HepG2 (cell line): ENCODE measurements around the gene CUL7. TPM values are rescaled to one million over a fixed set of nuclear protein-coding genes. Genes with fewer than 3 reads are reported as not detected.
A peak's percentile ranks its signal among the peaks of the same experiment; 100 is the strongest.
"Not testable (repeated sequence)": the region's sequence is repeated elsewhere in the genome, so short reads cannot be mapped to it uniquely, and the experiment has no call there.

Experiments
- ATAC-seq: fragments of 200-7000 bp; cut with Tn5 transposase; 3 replicates; pipeline ENCODE4 v1.9.1; 2020; ENCODE audit warnings: mild to moderate bottlenecking, moderate library complexity
- BruUV-seq: library from RNA; stranded (reverse); fragments of 400-500 nt; replicated peaks from 2 replicates; lab custom pipeline; 2021; lab: Mats Ljungman, UMichigan
- CTCF ChIA-PET: fragments of 300-600 bp; formaldehyde crosslinking; extraction: SDS; loops from one replicate; lab custom pipeline; 2021; ENCODE audit warnings: low total read pairs, inconsistent platforms, low intra/inter-chr PET ratio; lab: Yijun Ruan, JAX
- POLR2A ChIA-PET: fragments of 350-600 bp; sonication (Branson Sonifier 250); formaldehyde crosslinking; loops from one replicate; lab custom pipeline; 2020; ENCODE audit warnings: antibody characterized with exemption, inconsistent platforms; lab: Yijun Ruan, JAX
- DNase-seq: peaks from one replicate; pipeline ENCODE4 v3.0.0-alpha.2; 2015; ENCODE audit warnings: low spot score
- FAIRE-seq: peaks from 3 replicates; lab custom pipeline; 2011; peaks lifted over from hg19 to GRCh38; lab: Jason Lieb, UNC
- H2AFZ ChIP-seq: one replicate; pipeline ENCODE4 v1.6.1; 2011; ENCODE audit warnings: low read length, inconsistent platforms
- H3K27ac ChIP-seq: fragments of 300-600 bp; 3 replicates; pipeline ENCODE4 v1.8.0; 2011; ENCODE audit warnings: mixed run types, mild to moderate bottlenecking, mixed read lengths, low read length, inconsistent platforms; ENCODE audit not compliant: insufficient read depth; ENCODE audit errors: extremely low read length
- H3K27me3 ChIP-seq, 2 experiments: fragments of 200-600 bp in 1 of 2; 2 replicates in 1 of 2; 3 replicates in 1 of 2; pipeline versions ENCODE4 v1.6.0 to v1.8.0; 2011; ENCODE audit warnings: low read length in 2 of 2, mild to moderate bottlenecking in 2 of 2, moderate library complexity in 2 of 2, inconsistent platforms in 1 of 2; ENCODE audit not compliant: insufficient read depth in 2 of 2, control insufficient read depth in 1 of 2
- H3K36me3 ChIP-seq, 2 experiments: fragments of 200-600 bp in 1 of 2; replicated peaks in 1 of 2; 2 replicates in 1 of 2; 3 replicates in 1 of 2; pipeline versions ENCODE4 v1.5.1 to v1.8.0; 2011; ENCODE audit warnings: low read length in 2 of 2, inconsistent platforms in 1 of 2; ENCODE audit not compliant: insufficient read depth in 2 of 2, control insufficient read depth in 1 of 2
- H3K4me1 ChIP-seq: 2 replicates; pipeline ENCODE4 v1.5.1; 2012; ENCODE audit warnings: low read length, inconsistent platforms; ENCODE audit not compliant: insufficient read depth
- H3K4me2 ChIP-seq: 2 replicates; pipeline ENCODE4 v1.6.0; 2011; ENCODE audit warnings: low read depth, low read length, inconsistent platforms
- H3K4me3 ChIP-seq, 3 experiments: fragments of 200-600 bp in 1 of 3; sonication (generic), shearing (Covaris generic) in 1 of 3; replicated peaks in 1 of 3; 2 replicates each; pipeline ENCODE4 v1.5.1; 2011 to 2016; ENCODE audit warnings: low read length in 3 of 3, inconsistent platforms in 2 of 3, low read depth in 2 of 3, mild to moderate bottlenecking in 2 of 3, control low read depth in 1 of 3, mixed read lengths in 1 of 3; ENCODE audit not compliant: insufficient read depth in 1 of 3
- H3K79me2 ChIP-seq: one replicate; pipeline ENCODE4 v1.6.1; 2011; ENCODE audit warnings: low read length, inconsistent platforms; ENCODE audit not compliant: insufficient read depth
- H3K9ac ChIP-seq: 2 replicates; pipeline ENCODE4 v1.6.0; 2011; ENCODE audit warnings: mild to moderate bottlenecking, low read depth, low read length, inconsistent platforms; ENCODE audit not compliant: insufficient read depth
- H3K9me3 ChIP-seq: 2 replicates; pipeline ENCODE4 v1.5.1; 2012; ENCODE audit warnings: mild to moderate bottlenecking, low read length
- H4K20me1 ChIP-seq: 2 replicates; pipeline ENCODE4 v1.6.0; 2011; ENCODE audit warnings: inconsistent platforms, mild to moderate bottlenecking, low read length, moderate library complexity; ENCODE audit not compliant: insufficient read depth
- TOPORS ChIP-seq: sonication (generic); formaldehyde crosslinking; IDR thresholded peaks from 2 replicates; pipeline ENCODE4 v1.8.0; 2023; ENCODE audit warnings: mild to moderate bottlenecking, missing genetic modification reagents
- ZMYM3 ChIP-seq: sonication (generic); formaldehyde crosslinking; IDR thresholded peaks from 2 replicates; pipeline ENCODE4 v1.5.1; 2020; ENCODE audit warnings: mild to moderate bottlenecking, missing genetic modification reagents
- ZNF629 ChIP-seq: sonication (generic); formaldehyde crosslinking; conservative IDR thresholded peaks from 2 replicates; pipeline ENCODE4 v1.5.0; 2020; ENCODE audit warnings: missing genetic modification reagents
- WGBS: methylation state at CpG from one replicate; pipeline ENCODE4 v1.1.6; 2017; ENCODE audit warnings: low lambda C conversion rate; 5-methylcytosine and 5-hydroxymethylcytosine counted together
- in situ Hi-C: cut with HindIII; loops from 2 replicates; pipeline ENCODE4 v1.10.0; 2017; ENCODE audit warnings: low pct_unique_long_range_greater_than_20kb; ENCODE audit not compliant: extremely low pct_ligation_motif_present
- intact Hi-C: fragments of 100-400 bp; cut with micrococcal nuclease; formaldehyde crosslinking; loops from one replicate; pipeline ENCODE4 v1.10.0; 2022; ENCODE audit not compliant: unreplicated experiment
- polyA plus RNA-seq, 8 experiments: library from polyadenylated mRNA; depleted of rRNA in 3 of 8; stranded (reverse) in 7 of 8; unstranded in 1 of 8; fragments of >200 nt; fragmentation: Illumina TruSeq in 4 of 8; extraction: Trizol in 4 of 8; gene quantifications; 2 replicates each; pipeline versions ENCODE4 v1.2.1 to v1.2.3, GENCODE V29; 2011 to 2016; ENCODE audit warnings: low read depth in 4 of 8, missing spikeins in 1 of 8, mixed read lengths in 1 of 8; ENCODE audit not compliant: insufficient read depth in 1 of 8
- total RNA-seq, 5 experiments: library from RNA; depleted of rRNA; stranded (reverse); fragments of >200 nt; fragmentation: Illumina TruSeq; extraction: Trizol; gene quantifications; 2 replicates each; pipeline ENCODE4 v1.2.3, GENCODE V29; 2016; ENCODE audit warnings: low read depth in 1 of 5
- TF ChIP-seq, protein P1 (sequence below): sonication (generic); formaldehyde crosslinking; IDR thresholded peaks from 2 replicates; pipeline ENCODE4 v1.5.1; 2020; ENCODE audit warnings: missing genetic modification reagents, mild to moderate bottlenecking, borderline replicate concordance

Gene CUL7
- total and polyA plus RNA-seq, 2 of the 13 experiments (the other 11 are each of a cell fraction or from before 2014, with no cell fraction given): 32.0 to 60.7 TPM

DNA sequence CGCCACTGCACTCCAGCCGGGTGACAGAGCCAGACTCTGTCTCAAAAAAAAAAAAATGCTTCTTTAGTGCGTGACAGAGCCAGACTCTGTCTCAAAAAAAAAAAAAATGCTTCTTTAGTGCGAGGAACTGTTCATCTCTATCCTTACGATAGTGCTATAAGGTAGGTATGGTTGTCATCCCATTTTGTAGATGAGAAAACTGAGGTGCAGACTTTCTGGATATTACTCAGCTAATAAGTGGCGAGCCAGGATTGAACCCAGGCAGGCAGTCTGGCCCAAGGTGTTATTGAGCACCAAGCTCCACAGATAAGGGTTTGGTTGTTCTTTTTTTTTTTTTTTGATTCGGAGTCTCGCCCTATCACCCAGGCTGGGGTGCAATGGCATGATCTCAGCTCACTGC lies 51.8 kb downstream of the CUL7 start:
- DNase-seq (no peak), FAIRE-seq (no peak), ATAC-seq (no peak)
- no peak overlapping the region for H2AFZ ChIP-seq
- no peaks in the 10 kb centered on the region for H3K4me1 ChIP-seq
- no peak for TF ChIP-seq TOPORS
- TF ChIP-seq, protein P1, sequence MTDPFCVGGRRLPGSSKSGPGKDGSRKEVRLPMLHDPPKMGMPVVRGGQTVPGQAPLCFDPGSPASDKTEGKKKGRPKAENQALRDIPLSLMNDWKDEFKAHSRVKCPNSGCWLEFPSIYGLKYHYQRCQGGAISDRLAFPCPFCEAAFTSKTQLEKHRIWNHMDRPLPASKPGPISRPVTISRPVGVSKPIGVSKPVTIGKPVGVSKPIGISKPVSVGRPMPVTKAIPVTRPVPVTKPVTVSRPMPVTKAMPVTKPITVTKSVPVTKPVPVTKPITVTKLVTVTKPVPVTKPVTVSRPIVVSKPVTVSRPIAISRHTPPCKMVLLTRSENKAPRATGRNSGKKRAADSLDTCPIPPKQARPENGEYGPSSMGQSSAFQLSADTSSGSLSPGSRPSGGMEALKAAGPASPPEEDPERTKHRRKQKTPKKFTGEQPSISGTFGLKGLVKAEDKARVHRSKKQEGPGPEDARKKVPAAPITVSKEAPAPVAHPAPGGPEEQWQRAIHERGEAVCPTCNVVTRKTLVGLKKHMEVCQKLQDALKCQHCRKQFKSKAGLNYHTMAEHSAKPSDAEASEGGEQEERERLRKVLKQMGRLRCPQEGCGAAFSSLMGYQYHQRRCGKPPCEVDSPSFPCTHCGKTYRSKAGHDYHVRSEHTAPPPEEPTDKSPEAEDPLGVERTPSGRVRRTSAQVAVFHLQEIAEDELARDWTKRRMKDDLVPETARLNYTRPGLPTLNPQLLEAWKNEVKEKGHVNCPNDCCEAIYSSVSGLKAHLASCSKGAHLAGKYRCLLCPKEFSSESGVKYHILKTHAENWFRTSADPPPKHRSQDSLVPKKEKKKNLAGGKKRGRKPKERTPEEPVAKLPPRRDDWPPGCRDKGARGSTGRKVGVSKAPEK (CRISPR knock-in tag): no peak
- peak; percentile 83 for TF ChIP-seq ZNF629 (CRISPR knock-in tag)
- TF ChIP-seq ZMYM3 (CRISPR knock-in tag): peak; percentile 40; the same call in 1 of the 2 replicates
- H4K20me1 ChIP-seq: no peaks in the 10 kb centered on the region
- no peak overlapping the region for H3K27ac ChIP-seq
- CTCF ChIA-PET: no interaction called here
- in situ Hi-C loops: no loop called here
- no peak overlapping the region for H3K4me3 ChIP-seq
- no peaks in the 10 kb centered on the region for H3K27me3 ChIP-seq
- H3K36me3 ChIP-seq: peaks cover 7 to 33% of the 10 kb centered on the region in 2 experiments; a peak in 4 of 5 replicates
- H3K9ac ChIP-seq: no peak overlapping the region
- H3K79me2 ChIP-seq: no peaks in the 10 kb centered on the region
- no TSS peak for BruUV-seq
- 96% methylated on average over 8 of the region's 8 CpGs for WGBS
- intact Hi-C loops: no loop called here
- H3K4me2 ChIP-seq: no peak overlapping the region
- POLR2A ChIA-PET: interaction anchor here (3.4 kb wide), 1 partner anchor 18 kb away, joined by 13 read pairs; the partner anchor contains the start of gene PPP2R5D
- H3K9me3 ChIP-seq: no peaks in the 10 kb centered on the region

DNA sequence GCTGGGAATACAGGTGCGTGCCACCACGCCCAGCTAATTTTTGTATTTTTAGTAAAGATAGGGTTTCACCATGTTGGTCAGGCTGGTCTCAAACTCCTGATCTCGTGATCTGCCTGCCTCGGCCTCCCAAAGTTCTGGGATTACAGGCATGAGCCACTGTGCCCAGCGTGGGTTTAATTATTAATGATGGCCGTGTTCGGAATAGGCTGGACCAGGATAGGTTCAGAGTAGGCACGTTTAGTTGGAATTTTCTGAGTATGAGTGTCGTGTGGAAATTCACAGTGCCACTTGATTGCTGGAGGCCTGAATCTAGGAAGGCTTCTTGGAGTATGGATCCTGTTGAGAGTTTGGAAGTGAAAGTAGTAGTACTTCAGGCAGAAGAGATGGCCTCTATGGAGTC lies 55.4 kb downstream of the CUL7 start:
- H3K9me3 ChIP-seq, H3K79me2 ChIP-seq, H3K9ac ChIP-seq, H3K27me3 ChIP-seq, ATAC-seq, H2AFZ ChIP-seq, H3K4me1 ChIP-seq, H3K4me3 ChIP-seq, in situ Hi-C loops, intact Hi-C loops, H3K4me2 ChIP-seq, DNase-seq, H4K20me1 ChIP-seq, FAIRE-seq, CTCF ChIA-PET, H3K27ac ChIP-seq, BruUV-seq: not testable (repeated sequence)
- POLR2A ChIA-PET: interaction anchor here (1.3 kb wide), 1 partner anchor 14 kb away, joined by 3 read pairs; the partner anchor contains the start of gene PPP2R5D
- H3K36me3 ChIP-seq: peaks cover 8 to 22% of the 10 kb centered on the region in 2 experiments; a peak in 4 of 5 replicates
- WGBS: 92% methylated on average over 9 of the region's 9 CpGs
